ENCODE measurements around the gene TMEM51.

TMEM51 gene, protein sequence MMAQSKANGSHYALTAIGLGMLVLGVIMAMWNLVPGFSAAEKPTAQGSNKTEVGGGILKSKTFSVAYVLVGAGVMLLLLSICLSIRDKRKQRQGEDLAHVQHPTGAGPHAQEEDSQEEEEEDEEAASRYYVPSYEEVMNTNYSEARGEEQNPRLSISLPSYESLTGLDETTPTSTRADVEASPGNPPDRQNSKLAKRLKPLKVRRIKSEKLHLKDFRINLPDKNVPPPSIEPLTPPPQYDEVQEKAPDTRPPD

GRCh38 chr1:15153184-15153841 is at the start of gene TMEM51:
Gene TMEM51, plus strand, starts transcription at chr1:15153747. Its CDS starts 61,341 bp downstream, at chr1:15215088.
- H3K4me3 ChIP-seq (ENCODE audit: low read length): peak within 1 kb of the TSS; percentile 64
- no peak for DNase-seq (ENCODE audit: low read depth)
- TF ChIP-seq, protein P1, sequence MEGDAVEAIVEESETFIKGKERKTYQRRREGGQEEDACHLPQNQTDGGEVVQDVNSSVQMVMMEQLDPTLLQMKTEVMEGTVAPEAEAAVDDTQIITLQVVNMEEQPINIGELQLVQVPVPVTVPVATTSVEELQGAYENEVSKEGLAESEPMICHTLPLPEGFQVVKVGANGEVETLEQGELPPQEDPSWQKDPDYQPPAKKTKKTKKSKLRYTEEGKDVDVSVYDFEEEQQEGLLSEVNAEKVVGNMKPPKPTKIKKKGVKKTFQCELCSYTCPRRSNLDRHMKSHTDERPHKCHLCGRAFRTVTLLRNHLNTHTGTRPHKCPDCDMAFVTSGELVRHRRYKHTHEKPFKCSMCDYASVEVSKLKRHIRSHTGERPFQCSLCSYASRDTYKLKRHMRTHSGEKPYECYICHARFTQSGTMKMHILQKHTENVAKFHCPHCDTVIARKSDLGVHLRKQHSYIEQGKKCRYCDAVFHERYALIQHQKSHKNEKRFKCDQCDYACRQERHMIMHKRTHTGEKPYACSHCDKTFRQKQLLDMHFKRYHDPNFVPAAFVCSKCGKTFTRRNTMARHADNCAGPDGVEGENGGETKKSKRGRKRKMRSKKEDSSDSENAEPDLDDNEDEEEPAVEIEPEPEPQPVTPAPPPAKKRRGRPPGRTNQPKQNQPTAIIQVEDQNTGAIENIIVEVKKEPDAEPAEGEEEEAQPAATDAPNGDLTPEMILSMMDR (conservative IDR thresholded peaks at IDR 0.05; ENCODE audit: low read length): no peak

DNA sequence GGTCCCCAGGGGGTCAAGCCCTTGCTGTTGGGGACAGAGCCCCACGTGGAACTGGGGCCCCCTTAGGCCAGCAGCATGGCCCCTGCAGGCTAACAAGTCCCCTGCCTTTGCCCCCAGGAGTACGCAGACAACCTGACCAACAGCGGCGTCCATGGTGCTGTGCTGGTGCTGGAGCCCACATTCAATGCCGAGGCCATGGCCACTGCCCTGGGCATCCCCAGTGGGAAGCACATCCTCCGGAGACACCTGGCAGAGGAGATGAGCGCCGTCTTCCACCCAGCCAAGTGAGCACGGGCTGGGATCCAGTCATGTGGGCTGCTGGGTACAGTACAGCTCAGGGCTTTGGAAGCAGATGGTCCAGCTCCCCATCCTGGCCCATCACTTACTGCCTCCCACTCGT is 49.6 kb upstream of the TMEM51 start:
- TF ChIP-seq, protein P1 (conservative IDR thresholded peaks at IDR 0.05; ENCODE audit: low read length): no peak
- DNase-seq (ENCODE audit: low read depth): no peak

GRCh38 chr1:15104768-15105167 is 48.8 kb upstream of the TMEM51 start:
- DNase-seq (ENCODE audit: low read depth): no peak
- H3K4me3 ChIP-seq (ENCODE audit: low read length): no peak overlapping the region
- TF ChIP-seq, protein P1 (conservative IDR thresholded peaks at IDR 0.05; ENCODE audit: low read length): no peak

More for the DNA sequence above, 49.6 kb upstream of the TMEM51 start:
- H3K4me3 ChIP-seq (ENCODE audit: low read length): no peak overlapping the region

- TF ChIP-seq, protein P1 (conservative IDR thresholded peaks at IDR 0.05; ENCODE audit: low read length): no peak
- DNase-seq (ENCODE audit: low read depth): no peak
- H3K4me3 ChIP-seq (ENCODE audit: low read length): no peak overlapping the region
Measured at GRCh38 chr1:15106608-15107007, 46.9 kb upstream of the TMEM51 start.

DNA sequence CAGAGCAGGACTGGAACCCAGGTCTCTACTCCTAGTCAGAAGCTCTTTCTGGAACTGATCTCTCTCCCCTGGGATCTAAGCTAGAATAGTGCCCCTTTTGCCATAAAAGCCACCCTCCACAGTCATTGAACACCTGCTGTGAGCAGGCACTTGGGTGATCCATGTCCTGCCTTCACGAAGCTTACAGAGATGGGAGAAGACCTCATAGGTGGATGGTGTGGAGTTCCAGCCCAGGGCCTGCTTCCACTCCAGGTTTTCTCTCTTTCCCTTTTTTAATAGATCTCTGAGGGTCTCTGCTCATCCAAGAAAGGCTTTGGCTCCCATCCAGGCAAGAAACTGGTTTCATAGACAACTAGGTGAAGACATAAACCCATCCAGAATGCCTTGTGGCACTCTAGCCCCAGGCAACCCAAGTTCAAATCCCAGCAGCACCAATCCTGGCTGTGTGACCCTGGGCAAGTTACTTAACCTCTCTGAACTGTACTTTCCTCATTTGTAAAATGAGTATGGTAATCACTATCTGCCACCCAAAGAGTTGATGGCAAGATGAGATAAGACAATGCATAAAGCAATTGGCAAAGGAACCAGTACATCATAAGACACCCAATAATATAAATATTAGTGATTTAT is 46.4 kb upstream of the TMEM51 start:
- TF ChIP-seq, protein P1 (conservative IDR thresholded peaks at IDR 0.05; ENCODE audit: low read length): no peak
- H3K4me3 ChIP-seq (ENCODE audit: low read length): no peak overlapping the region
- DNase-seq (ENCODE audit: low read depth): no peak

GRCh38 chr1:15107911-15108310 is 45.6 kb upstream of the TMEM51 start:
- DNase-seq (ENCODE audit: low read depth): no peak
- TF ChIP-seq, protein P1 (conservative IDR thresholded peaks at IDR 0.05; ENCODE audit: low read length): no peak
- H3K4me3 ChIP-seq (ENCODE audit: low read length): no peak overlapping the region
